ENCODE measurements around the gene MYEOV.

Gene MYEOV

DNA sequence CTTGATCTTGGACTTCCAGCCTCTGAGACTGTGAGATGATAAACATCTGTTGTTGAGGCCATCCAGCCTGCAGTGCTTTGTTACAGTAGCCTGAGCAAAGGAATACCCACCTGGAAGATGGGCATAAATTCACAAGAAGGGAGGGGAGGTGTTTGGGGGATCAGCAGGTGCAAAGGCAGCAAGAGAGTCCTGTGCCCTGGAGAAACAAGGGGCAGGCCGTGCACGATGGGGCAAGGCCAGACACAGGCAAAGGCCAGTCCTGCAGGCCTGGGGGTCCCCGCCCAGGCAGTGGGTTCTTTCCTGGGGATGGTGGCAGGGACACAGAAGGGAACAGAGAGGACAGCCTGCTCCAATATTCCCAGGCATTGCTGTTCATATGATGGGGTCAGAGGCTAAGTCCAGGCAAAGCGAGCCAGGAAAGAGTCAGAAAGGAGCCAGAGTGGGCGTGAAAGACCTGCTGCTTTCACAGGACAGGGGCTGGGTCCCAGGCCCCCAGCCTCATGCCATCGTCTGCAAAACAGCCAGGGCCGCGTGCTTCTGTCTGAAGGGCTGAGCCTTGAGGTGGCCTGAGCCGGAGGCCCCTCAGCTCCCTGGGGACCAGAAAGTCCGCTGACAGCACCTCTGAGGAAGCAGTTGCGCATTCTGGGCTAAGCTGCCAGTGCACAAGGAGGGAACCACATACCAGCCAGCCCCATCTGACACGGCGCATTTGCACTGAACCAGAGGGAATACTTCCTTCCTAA lies 48.8 kb downstream of the MYEOV start:
- no peak for DNase-seq (ENCODE audit: low read depth)

DNA sequence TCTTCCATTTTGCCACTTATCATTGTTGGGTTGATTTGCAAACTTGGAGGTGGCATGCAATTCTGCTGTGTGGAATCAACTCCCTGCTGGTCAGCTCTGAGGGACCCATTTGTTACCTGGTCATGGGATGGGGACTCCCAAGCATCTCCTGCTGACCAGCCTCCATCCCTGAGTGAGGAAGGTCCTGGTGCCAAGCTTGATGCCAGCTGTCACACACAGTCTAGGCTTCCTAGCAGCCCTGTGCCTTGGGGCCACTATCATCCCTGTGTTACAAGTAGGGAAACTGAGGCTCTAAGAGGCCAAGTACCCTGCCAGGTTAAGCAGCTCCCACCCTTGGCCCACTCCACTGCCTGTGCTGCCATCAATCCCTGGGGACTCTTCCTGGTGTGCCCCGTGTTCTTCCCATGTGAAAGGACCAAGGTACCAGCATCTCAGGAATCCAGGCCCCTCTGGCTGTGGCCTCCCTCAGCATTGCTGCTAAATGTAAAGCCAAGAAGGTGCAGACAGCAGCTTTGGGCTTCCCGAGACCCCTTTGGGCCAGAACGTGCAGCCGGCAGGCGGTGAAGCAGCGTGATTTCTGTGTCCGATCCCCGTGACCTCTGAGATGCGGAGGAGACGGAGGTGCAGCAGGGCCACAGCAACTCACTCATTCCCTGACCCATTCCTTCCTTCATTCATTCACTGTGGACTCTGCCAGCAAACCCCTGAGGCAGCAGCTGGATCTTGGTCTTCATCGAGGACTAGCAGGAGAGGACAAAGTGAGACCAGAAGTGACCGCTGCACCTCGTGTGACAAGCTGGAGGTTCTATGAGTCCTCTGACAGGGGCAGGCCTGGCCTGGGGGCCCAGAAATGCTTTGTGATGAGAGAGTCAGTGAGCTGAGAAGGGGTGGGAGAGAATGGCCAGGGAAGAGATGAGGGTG lies 49.7 kb downstream of the MYEOV start:
- DNase-seq (ENCODE audit: low read depth): no peak

DNA sequence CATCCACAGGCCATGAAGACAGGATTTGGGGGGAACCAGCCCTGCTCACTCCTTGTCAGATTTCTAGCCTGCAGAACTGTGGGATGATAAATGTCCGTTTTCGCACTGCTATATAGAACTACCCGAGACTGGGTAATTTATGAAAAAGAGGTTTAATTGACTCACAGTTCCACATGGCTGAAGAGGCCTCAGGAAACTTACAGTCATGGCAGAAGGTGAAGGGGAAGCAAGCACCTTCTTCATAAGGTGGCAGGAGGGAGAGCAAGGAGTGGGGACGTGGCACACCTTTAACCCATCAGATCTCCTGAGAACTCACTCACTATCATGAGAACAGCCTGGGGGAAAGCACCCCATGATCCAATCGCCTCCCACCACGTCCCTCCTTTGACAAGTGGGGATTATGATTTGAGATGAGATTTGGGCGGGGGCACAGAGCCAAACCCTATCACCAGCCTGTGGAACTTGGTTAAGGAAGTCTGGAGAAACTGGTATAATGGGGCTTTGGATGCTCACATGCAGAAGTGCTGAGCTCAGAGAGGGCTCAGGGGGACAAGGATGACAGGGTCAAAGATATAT lies 50.7 kb downstream of the MYEOV start:
- no peak for DNase-seq (ENCODE audit: low read depth)
